HG02884 (cell line): ENCODE data around the gene ZNF81.
"Not testable (repeated sequence)": the region's sequence is repeated elsewhere in the genome, so short reads cannot be mapped to it uniquely, and the experiment has no call there.

Experiments used
- ATAC-seq: cut with Tn5 transposase; IDR thresholded peaks from one replicate; pipeline ENCODE4 v1.9.1; 2021; ENCODE audit warnings: mild to moderate bottlenecking, moderate library complexity; ENCODE audit not compliant: unreplicated experiment

Gene ZNF81

DNA sequence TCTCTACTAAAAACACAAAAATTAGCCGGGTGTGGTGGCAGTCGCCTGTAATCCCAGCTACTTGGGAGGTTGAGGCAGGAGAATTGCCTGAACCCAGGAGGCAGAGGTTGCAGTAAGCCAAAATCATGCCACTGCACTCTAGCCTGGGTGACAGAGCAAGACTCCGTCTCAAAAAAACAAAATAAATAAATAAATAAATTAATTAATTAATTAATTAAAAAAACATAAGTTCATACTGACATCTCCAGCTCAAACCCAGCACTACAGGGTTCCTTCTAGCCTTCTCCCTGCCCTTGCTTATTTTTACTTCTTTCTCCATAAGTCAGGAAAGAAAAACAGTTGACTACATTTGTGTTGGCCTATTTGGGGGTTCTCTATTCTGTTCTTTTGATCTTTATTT, 95.3 kb downstream of the ZNF81 start:
- ATAC-seq, result not testable (repeated sequence)

GRCh38 chrX:47933946-47934345, 97.2 kb downstream of the ZNF81 start:
- ATAC-seq, result no peak

- no peak for ATAC-seq
These were observed 99.7 kb downstream of the ZNF81 start for GRCh38 chrX:47936224-47936939.

DNA sequence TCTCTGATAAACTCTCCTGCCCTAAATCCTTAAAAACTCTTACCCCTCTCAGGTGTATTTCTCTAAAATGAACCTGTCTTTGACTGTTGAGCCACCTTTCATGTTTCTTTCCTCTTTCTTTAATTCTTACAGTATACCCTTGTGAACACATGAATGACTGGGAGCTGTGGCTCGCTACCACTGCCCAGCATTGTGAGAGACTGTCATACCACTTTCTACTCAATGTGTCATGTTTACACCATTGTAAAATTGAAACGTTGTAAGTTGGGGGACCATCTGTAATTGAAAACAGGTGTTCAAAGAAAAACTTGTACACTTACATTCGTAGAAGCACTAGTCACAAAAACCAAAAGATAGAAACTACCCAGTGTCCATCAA, 100.2 kb downstream of the ZNF81 start:
- no peak for ATAC-seq

DNA sequence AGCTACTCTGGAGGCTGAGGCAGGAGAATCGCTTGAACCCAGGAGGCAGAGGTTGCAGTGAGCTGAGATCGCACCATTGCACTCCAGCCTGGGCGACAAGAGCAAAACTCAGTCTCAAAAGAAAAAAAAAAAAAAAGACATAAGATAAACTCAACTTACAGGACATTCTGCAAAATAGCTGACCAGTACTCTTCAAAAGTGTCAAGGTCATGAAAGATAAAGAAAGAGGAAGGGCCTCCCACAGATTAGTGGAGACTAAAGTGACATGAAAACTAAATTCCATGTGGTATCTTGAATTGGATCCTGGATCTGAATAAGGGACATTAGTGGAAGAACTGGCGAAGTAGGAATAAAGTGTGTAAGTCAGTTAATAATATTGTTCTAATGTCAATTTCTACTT, 103.7 kb downstream of the ZNF81 start:
- ATAC-seq, result no peak

DNA sequence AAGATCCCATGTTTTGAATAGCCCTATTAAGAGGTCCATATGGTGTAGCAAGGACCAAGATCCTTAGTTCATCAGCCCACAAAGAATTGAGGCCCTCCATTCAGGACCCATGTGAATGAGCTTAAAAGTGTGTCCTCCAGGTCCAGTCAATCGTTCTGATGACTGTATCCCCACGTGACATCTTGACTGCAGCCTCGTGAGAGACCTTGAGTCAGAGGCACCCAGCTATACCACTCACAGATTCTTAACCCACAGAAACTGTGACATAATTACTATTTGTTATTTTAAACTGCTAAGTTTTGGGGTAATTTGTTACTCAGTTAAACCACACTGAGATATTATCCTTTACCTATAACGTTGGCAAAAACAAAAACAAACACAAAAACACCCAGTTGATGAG, 104.7 kb downstream of the ZNF81 start:
- ATAC-seq, result no peak

DNA sequence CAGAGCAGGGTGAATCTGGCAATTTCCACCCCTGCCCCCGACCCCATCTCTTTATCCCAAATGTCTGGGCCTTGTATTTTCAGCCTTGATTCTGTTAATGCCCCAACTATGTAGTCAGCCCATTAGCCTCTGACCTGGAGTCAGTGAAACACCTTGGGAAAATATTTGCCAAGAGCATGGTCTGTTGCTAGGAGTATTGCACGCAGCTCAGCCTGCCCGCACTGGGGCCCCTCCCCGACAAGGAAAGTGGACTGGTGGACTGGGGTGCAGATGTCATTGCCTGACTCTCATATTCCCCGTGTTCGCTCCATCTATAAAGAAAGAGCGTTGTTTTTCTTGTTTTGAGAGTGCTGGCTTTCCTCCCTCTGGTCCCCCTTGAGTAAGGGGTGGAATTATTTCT, 118.6 kb downstream of the ZNF81 start:
- not testable (repeated sequence) for ATAC-seq

- no peak for ATAC-seq
These were observed 119.3 kb downstream of the ZNF81 start for GRCh38 chrX:47956016-47956415.

DNA sequence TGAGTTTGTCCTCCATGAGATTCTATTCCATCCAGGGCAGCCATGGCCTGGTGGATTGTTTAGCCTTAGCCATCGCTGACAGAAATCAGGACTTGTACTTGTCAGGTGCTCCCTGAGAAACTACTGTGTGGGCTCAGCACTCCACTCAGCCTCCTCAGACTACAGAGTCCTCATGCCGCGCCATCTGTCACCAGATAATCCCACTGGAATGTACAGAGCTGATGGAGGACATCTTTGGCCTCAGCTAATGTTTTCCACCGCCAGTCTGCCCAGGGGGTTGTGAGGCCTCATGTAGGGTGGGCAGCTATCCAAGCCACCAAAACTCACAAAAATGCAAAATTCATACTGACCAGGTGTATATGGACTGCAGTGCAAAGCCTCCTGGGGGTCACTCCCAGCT, 121.5 kb downstream of the ZNF81 start:
- not testable (repeated sequence) for ATAC-seq

- ATAC-seq, result no peak
These were observed 122.2 kb downstream of the ZNF81 start for GRCh38 chrX:47958761-47959342.

DNA sequence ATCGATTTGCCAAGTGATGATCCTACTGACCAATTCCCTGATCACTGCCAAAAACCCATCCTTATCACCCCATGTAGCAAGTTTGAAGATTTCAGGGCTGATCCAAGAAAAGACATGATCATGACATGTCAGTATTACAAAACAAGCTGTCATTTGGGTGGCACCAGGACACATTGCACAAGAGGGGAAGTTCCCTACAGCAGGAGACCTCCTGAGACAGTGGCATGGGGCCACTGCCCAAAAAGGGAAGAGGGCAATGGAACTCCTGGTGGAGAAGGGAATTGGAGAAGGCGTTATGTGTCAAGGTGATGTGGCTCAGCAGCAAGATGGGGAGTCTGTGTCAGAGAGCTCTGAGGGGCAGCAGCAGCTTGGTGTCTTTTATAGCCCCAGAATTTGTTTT, 123.7 kb downstream of the ZNF81 start:
- no peak for ATAC-seq

- not testable (repeated sequence) for ATAC-seq
These were observed 125.1 kb downstream of the ZNF81 start for GRCh38 chrX:47961830-47962229.

DNA sequence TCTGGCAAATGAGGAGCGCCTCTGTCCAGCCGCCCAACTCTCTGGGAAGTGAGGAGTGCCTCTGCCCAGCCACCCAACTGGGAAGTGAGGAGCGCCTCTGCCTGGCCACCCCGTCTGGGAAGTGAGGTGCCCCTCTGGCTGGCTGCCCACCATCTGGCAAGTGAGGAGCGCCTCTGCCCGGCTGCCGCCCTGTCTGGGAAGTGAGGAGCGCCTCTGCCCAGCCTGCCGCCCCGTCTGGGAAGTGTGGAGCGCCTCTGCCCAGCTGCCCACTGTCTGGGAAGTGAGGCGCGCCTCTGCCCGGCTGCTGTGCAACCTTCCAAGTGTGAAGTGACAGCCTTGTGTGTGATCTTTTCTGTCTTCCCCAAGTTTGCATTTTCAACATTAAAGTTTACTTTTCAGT, 128.8 kb downstream of the ZNF81 start:
- not testable (repeated sequence) for ATAC-seq
